Endodermal cell (in vitro differentiated cells): ENCODE data around the gene PSTPIP1. TPM values are rescaled to one million over a fixed set of nuclear protein-coding genes. Genes with fewer than 3 reads are reported as not detected.

Experiments
- DNase-seq: peaks from one replicate; pipeline ENCODE4 v3.0.0-alpha.2; 2017
- H3K27ac ChIP-seq: 2 replicates; pipeline ENCODE4 v1.5.1; 2013; ENCODE audit warnings: mild to moderate bottlenecking, low read depth, low read length, moderate library complexity
- H3K27me3 ChIP-seq: 2 replicates; pipeline ENCODE4 v1.6.1; 2013; ENCODE audit warnings: mild to moderate bottlenecking, low read length, moderate library complexity; ENCODE audit not compliant: insufficient read depth, control insufficient read depth, poor library complexity, severe bottlenecking
- H3K36me3 ChIP-seq: 2 replicates; pipeline ENCODE4 v1.7.0; 2013; ENCODE audit warnings: mild to moderate bottlenecking, low read length, moderate library complexity; ENCODE audit not compliant: control insufficient read depth, insufficient read depth
- H3K4me1 ChIP-seq: one replicate; pipeline ENCODE4 v1.7.0; 2013; ENCODE audit warnings: low read length; ENCODE audit not compliant: control insufficient read depth, insufficient read depth
- H3K4me3 ChIP-seq: 2 replicates; pipeline ENCODE4 v1.5.1; 2013; ENCODE audit warnings: mild to moderate bottlenecking, low read length, moderate library complexity
- H3K9ac ChIP-seq: 2 replicates; pipeline ENCODE4 v1.6.1; 2013; ENCODE audit warnings: mild to moderate bottlenecking, low read length, moderate library complexity; ENCODE audit not compliant: poor library complexity, severe bottlenecking; ENCODE audit errors: extremely low read depth
- H3K9me3 ChIP-seq: 2 replicates; pipeline ENCODE4 v1.6.1; 2013; ENCODE audit warnings: mild to moderate bottlenecking, low read length, moderate library complexity; ENCODE audit not compliant: control insufficient read depth
- H3K27ac Mint-ChIP-seq: 2 replicates; pipeline ENCODE4 v1.8.0; 2020; ENCODE audit warnings: mixed read lengths
- H3K27me3 Mint-ChIP-seq: 2 replicates; pipeline ENCODE4 v1.8.0; 2021; ENCODE audit warnings: mild to moderate bottlenecking, mixed read lengths; ENCODE audit not compliant: insufficient read depth
- H3K36me3 Mint-ChIP-seq: 2 replicates; pipeline ENCODE4 v1.8.0; 2020; ENCODE audit warnings: low read depth, mixed read lengths
- H3K4me1 Mint-ChIP-seq: 2 replicates; pipeline ENCODE4 v1.8.0; 2020; ENCODE audit warnings: mixed read lengths
- H3K4me3 Mint-ChIP-seq: 2 replicates; pipeline ENCODE4 v1.8.0; 2020; ENCODE audit warnings: mild to moderate bottlenecking, moderate library complexity, mixed read lengths
- H3K9me3 Mint-ChIP-seq: 2 replicates; pipeline ENCODE4 v1.8.0; 2020; ENCODE audit warnings: mild to moderate bottlenecking, mixed read lengths
- WGBS, 2 experiments: methylation state at CpG; one replicate each; pipeline versions ENCODE4 v1.1.5 to v1.1.7; 2013; ENCODE audit warnings: missing lambda C conversion rate in 2 of 2, mixed read lengths in 1 of 2; ENCODE audit not compliant: insufficient coverage in 1 of 2, insufficient read length in 1 of 2; 5-methylcytosine and 5-hydroxymethylcytosine counted together
- total RNA-seq, 2 donors: library from RNA; stranded (reverse); fragmentation: NEBNext Ultra II Directional in 1 of 2; extraction: Animal tissue kit (Norgen Biotek cat#: 25700) in 1 of 2; gene quantifications; 2 replicates in 1 of 2; 3 replicates in 1 of 2; pipeline ENCODE4 v1.2.1, GENCODE V29; 2021
- TF ChIP-seq, protein P1 (sequence below): fragments of 200-600 bp; sonication (generic); conservative IDR thresholded peaks from 2 replicates; pipeline ENCODE4 v1.5.0; 2021; ENCODE audit warnings: antibody characterized with exemption, mild to moderate bottlenecking

The PSTPIP1 gene
- total RNA-seq, 2 donors from 2014 or later: 0.29 to 1.5 TPM

DNA sequence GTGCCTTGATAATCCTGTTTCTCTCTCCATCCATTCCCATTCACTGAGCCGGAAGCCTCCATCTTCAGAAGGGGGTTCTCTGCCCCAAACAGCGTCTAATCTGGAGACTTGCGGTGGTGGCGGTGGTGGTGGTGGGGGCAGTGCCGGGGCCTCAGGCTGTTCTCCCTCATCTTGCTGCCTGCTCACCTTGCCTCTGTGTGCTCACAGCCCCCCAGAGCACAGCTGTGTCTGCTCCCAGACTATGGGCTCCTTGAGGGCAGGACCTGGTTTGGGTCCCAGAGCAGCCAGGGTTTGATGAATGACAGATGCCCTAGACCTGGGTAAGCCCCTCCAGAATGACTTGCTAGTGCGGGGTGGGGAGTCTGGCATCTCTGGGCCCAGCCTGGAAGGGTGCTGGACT, 430 bp upstream of the PSTPIP1 start:
- no peak overlapping the region for H3K4me3 ChIP-seq
- H3K36me3 ChIP-seq: no peaks in the 10 kb centered on the region
- Mint-ChIP-seq H3K27ac (no peak overlapping the region), H3K27me3 (no peaks in the 10 kb centered on the region), H3K36me3 (no peaks in the 10 kb centered on the region), H3K4me1 (peaks cover 3% of the 10 kb centered on the region), H3K9me3 (no peaks in the 10 kb centered on the region), H3K4me3 (no peak overlapping the region)
- TF ChIP-seq, protein P1, sequence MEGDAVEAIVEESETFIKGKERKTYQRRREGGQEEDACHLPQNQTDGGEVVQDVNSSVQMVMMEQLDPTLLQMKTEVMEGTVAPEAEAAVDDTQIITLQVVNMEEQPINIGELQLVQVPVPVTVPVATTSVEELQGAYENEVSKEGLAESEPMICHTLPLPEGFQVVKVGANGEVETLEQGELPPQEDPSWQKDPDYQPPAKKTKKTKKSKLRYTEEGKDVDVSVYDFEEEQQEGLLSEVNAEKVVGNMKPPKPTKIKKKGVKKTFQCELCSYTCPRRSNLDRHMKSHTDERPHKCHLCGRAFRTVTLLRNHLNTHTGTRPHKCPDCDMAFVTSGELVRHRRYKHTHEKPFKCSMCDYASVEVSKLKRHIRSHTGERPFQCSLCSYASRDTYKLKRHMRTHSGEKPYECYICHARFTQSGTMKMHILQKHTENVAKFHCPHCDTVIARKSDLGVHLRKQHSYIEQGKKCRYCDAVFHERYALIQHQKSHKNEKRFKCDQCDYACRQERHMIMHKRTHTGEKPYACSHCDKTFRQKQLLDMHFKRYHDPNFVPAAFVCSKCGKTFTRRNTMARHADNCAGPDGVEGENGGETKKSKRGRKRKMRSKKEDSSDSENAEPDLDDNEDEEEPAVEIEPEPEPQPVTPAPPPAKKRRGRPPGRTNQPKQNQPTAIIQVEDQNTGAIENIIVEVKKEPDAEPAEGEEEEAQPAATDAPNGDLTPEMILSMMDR: no peak
- no peaks in the 10 kb centered on the region for H3K27me3 ChIP-seq
- H3K27ac ChIP-seq: no peak overlapping the region
- no peaks in the 10 kb centered on the region for H3K9me3 ChIP-seq
- H3K4me1 ChIP-seq: no peaks in the 10 kb centered on the region
- WGBS, 2 experiments: 86 to 89% methylated on average over 1 to 6 of the region's 6 CpGs
- H3K9ac ChIP-seq: no peak overlapping the region
- DNase-seq: peak; percentile 34

DNA sequence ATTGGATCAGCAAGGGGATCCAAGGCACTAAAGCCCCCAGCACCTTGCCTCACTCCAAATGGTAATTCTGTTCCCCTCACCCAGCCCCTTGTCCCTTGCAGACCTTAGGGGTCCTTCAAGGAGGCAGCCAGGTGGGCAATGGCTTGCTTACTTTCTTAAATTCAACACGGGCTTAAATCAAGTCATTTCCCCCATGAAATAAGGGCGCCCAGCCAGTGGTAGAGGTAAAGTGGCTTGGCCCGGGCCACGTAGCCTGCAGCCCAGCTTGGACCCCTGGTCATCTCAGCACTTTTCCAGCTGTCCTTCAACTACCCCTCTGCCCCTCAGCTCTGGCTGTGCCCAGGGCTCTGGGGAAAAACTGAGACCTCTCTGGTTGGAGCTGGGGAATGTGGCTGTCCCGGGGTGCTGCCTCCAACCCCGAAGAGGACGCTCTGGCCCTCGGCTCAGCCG, 1.2 kb downstream of the PSTPIP1 start:
- 80 to 86% methylated on average over 8 to 9 of the region's 9 CpGs for WGBS, 2 experiments
- Mint-ChIP-seq H3K9me3 (no peaks in the 10 kb centered on the region), H3K4me1 (no peaks in the 10 kb centered on the region), H3K36me3 (no peaks in the 10 kb centered on the region), H3K27ac (no peak overlapping the region), H3K27me3 (no peaks in the 10 kb centered on the region), H3K4me3 (no peak overlapping the region)
- TF ChIP-seq, protein P1: no peak
- no peak overlapping the region for H3K27ac ChIP-seq
- H3K36me3 ChIP-seq: no peaks in the 10 kb centered on the region
- no peak overlapping the region for H3K9ac ChIP-seq
- DNase-seq: no peak
- H3K9me3 ChIP-seq: no peaks in the 10 kb centered on the region
- no peak overlapping the region for H3K4me3 ChIP-seq
- H3K27me3 ChIP-seq: no peaks in the 10 kb centered on the region
- no peaks in the 10 kb centered on the region for H3K4me1 ChIP-seq

DNA sequence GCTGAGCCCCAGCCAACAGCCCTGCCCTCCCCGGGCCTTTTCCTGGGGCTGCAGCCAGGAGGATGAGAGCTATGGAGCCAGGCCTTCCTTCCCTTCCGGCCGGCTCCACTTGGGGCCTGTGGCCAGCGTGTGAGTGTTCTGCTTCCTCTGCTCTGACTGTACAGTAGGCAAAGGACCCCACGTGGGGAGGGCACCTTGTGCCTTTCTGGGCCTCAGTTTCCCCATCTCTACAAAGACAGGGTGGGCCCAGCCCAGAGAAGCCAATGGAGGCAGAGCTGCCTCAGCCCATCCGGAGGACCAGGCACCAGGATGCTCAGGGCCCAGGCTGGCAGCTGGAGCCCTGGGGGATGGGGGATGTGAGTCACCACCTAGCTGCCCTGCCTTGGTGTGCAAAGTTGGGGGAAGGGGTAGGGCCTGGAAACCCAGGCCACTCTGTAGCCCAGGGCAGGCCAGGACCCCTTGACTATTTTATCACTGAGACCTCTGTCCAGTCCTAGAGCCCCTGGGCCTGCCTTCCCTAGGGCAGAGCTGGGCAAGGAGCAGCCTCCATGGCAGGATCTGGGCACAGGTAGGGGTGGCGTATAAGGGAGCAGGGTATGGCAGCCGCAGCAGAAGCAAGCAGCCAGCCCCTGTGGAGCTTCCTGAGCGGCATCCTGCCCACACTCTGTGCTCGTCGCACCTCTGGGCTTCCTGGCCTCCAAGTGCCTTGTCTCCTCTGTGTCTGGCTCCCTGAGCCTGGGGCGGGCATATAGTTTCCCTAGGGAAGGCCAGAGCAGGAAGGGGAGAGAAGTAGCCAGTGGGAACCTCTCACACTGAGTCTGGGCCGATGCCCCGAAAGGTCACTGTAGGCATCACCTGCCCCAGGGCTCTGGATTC, 1.8 kb downstream of the PSTPIP1 start:
- Mint-ChIP-seq H3K9me3 (no peaks in the 10 kb centered on the region), H3K27me3 (no peaks in the 10 kb centered on the region), H3K27ac (no peak overlapping the region), H3K4me1 (no peaks in the 10 kb centered on the region), H3K36me3 (no peaks in the 10 kb centered on the region), H3K4me3 (no peak overlapping the region)
- TF ChIP-seq, protein P1: no peak
- Histone ChIP-seq H3K4me3 (no peak overlapping the region), H3K27ac (no peak overlapping the region), H3K36me3 (no peaks in the 10 kb centered on the region), H3K9ac (no peak overlapping the region), H3K9me3 (no peaks in the 10 kb centered on the region), H3K4me1 (no peaks in the 10 kb centered on the region), H3K27me3 (no peaks in the 10 kb centered on the region)
- no peak for DNase-seq
- 89 to 96% methylated on average over 8 to 14 of the region's 14 CpGs for WGBS, 2 experiments
